ENCODE measurements around the gene GSTO2. TPM values are rescaled to one million over a fixed set of nuclear protein-coding genes. Genes with fewer than 3 reads are reported as not detected.

The GSTO2 gene
- total and polyA plus RNA-seq, 2 of the 13 experiments (the other 11 are each of a cell fraction or from before 2014, with no cell fraction given) = 2.1 to 7.9 TPM

DNA sequence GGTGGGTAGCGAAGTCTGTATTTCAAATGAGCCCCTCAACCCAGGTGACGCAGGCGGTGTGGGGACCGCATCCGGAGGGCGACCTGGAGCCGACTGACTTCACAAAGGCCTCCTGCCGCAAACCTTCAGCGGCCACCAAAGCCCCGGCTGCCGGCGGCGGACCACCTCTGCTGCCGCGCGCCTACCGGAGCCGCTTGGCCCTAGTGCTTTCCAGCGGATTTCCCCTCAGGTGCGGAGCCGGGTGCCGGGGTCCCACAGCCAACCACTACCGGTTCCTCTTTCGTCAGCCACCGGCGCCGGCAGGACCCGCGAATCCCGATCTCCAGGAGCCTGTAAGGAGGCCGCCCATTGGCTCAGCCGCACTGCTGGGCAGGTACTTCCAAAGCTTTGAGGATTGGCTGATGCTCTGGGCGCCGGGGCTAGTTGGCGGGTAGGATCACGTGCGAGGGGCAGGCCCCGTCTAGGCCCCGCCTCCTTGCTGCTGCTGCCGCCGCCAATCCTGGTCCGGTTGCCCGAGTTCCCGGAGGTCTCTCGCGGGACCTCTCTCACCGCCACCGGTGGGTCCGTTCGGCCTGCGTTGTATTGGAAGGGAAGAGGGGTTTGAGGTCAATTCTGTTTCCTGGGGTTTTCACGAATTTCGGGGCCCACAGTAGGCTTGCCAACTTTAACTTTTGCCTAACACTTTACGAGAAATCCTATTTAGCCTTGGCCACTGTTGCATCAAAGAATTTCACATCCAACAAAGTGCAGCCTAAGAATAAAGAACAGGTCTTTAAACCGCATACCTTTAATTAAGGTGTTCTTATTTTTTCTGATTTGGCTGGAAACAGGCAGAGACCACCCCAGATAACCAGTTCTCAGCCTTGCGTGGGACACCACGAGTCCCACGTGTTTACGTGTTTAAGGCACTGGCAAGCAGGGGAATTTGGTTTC, at the start of gene GSTO2 (continued):
- TF ChIP-seq MIER2 (CRISPR knock-in tag; IDR thresholded peaks at IDR 0.05) (no peak), TGIF2 (CRISPR knock-in tag; IDR thresholded peaks at IDR 0.05) (no peak), ZSCAN31 (CRISPR knock-in tag; IDR thresholded peaks at IDR 0.05; ENCODE audit: low read depth) (no peak), POLR2AphosphoS5 (IDR thresholded peaks at IDR 0.05; ENCODE audit: low read depth, low read length) (peak; percentile 15; the same call in 1 of the 2 replicates), NR2F6 (IDR thresholded peaks at IDR 0.05) (no peak), NR2F6 (CRISPR knock-in tag; IDR thresholded peaks at IDR 0.05) (no peak), ZNF788 (CRISPR knock-in tag; IDR thresholded peaks at IDR 0.05; ENCODE audit: borderline replicate concordance) (no peak), ZNF674 (CRISPR knock-in tag; IDR thresholded peaks at IDR 0.05; ENCODE audit: low read depth) (no peak), EED (CRISPR knock-in tag; IDR thresholded peaks at IDR 0.05) (no peak), RBFOX2 (IDR thresholded peaks at IDR 0.05; ENCODE audit: low read depth, low read length) (peak; percentile 80), ZNF124 (CRISPR knock-in tag; IDR thresholded peaks at IDR 0.05) (no peak), PTBP1 (IDR thresholded peaks at IDR 0.05; ENCODE audit: low read depth, low read length, poor library complexity, severe bottlenecking) (no peak), RBM22 (optimal IDR thresholded peaks at IDR 0.05; ENCODE audit: low read length) (peak; percentile 66), ZNF260 (CRISPR knock-in tag; IDR thresholded peaks at IDR 0.05; ENCODE audit: borderline replicate concordance, low read depth) (no peak), AGO2 (optimal IDR thresholded peaks at IDR 0.05; ENCODE audit: low read depth, low read length) (peak; percentile 99), DNMT3B (CRISPR knock-in tag; conservative IDR thresholded peaks at IDR 0.05) (no peak), POLR2G (IDR thresholded peaks at IDR 0.05; ENCODE audit: low read depth, low read length) (peak; percentile 24; the same call in 1 of the 2 replicates)
- TF ChIP-seq, protein P1, sequence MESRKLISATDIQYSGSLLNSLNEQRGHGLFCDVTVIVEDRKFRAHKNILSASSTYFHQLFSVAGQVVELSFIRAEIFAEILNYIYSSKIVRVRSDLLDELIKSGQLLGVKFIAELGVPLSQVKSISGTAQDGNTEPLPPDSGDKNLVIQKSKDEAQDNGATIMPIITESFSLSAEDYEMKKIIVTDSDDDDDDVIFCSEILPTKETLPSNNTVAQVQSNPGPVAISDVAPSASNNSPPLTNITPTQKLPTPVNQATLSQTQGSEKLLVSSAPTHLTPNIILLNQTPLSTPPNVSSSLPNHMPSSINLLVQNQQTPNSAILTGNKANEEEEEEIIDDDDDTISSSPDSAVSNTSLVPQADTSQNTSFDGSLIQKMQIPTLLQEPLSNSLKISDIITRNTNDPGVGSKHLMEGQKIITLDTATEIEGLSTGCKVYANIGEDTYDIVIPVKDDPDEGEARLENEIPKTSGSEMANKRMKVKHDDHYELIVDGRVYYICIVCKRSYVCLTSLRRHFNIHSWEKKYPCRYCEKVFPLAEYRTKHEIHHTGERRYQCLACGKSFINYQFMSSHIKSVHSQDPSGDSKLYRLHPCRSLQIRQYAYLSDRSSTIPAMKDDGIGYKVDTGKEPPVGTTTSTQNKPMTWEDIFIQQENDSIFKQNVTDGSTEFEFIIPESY (CRISPR knock-in tag; IDR thresholded peaks at IDR 0.05) = 0 out of 2 replicates have a peak, but pooled peaks have one; percentile 21

Data from HepG2 (cell line).